Measurements from ENCODE around the gene APOL3. TPM values are rescaled to one million over a fixed set of nuclear protein-coding genes. Genes with fewer than 3 reads are reported as not detected.
"Not testable (repeated sequence)": the region's sequence is repeated elsewhere in the genome, so short reads cannot be mapped to it uniquely, and the experiment has no call there.

Gene APOL3
- total RNA-seq, 2 donors from 2014 or later = 13.8 to 29.5 TPM

DNA sequence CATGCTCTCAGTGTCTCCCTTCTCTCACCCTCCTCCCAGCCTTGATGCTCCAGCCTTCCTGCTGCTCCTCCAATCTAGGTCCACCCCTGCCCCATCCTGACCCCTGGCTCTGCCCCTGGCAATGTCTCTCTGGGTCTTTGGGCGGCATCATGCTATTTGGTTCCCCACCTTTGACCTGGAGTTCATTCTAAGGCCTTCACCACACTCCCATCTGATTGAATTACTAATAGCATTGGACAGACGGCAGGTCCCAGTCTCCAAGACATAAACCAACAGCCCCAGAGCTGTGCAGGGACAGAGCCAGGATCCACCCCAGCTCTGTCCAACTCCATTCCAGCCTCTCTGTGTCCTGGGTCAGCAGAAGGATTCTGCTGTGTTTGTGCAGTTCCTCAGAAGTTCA lies 33.8 kb upstream of the APOL3 start:
- Histone ChIP-seq H3K27me3 (no peaks in the 10 kb centered on the region), H3K36me3 (no peaks in the 10 kb centered on the region), H3K4me1 (peaks cover 0 to 29% of the 10 kb centered on the region in 2 donors), H3K9me3 (no peaks in the 10 kb centered on the region), H3K27ac (no peak overlapping the region), H3K4me3 (no peak overlapping the region)
- TF ChIP-seq, protein P1, sequence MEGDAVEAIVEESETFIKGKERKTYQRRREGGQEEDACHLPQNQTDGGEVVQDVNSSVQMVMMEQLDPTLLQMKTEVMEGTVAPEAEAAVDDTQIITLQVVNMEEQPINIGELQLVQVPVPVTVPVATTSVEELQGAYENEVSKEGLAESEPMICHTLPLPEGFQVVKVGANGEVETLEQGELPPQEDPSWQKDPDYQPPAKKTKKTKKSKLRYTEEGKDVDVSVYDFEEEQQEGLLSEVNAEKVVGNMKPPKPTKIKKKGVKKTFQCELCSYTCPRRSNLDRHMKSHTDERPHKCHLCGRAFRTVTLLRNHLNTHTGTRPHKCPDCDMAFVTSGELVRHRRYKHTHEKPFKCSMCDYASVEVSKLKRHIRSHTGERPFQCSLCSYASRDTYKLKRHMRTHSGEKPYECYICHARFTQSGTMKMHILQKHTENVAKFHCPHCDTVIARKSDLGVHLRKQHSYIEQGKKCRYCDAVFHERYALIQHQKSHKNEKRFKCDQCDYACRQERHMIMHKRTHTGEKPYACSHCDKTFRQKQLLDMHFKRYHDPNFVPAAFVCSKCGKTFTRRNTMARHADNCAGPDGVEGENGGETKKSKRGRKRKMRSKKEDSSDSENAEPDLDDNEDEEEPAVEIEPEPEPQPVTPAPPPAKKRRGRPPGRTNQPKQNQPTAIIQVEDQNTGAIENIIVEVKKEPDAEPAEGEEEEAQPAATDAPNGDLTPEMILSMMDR (IDR thresholded peaks at IDR 0.05) = no peak
- no peak for DNase-seq (ENCODE audit: low spot score)

DNA sequence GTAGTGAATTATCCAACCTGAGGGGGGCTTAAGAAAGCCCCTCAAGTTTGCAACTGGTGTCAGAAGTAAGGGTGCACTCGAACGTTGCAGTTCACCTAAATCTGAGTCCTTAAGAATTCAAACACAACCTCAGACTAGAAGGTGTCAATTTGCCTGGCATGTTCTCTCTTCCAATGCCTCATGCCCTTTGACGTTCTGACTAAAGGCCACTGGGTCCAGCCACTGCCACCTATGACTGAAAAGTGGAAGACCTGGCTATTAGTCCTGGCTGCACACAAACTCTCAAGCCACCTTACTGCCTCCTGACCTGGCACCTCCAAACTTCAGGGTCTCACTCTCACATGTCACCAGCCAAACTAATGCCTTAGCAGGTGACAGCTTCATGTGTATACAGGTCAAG lies 33.0 kb upstream of the APOL3 start:
- TF ChIP-seq, protein P1 (IDR thresholded peaks at IDR 0.05) = no peak
- Histone ChIP-seq H3K27me3 (no peaks in the 10 kb centered on the region), H3K27ac (peak overlapping the region in 1 of 2 donors; percentile 11), H3K9me3 (no peaks in the 10 kb centered on the region), H3K4me1 (peaks cover 0 to 21% of the 10 kb centered on the region in 2 donors), H3K4me3 (no peak overlapping the region), H3K36me3 (no peaks in the 10 kb centered on the region)
- DNase-seq (ENCODE audit: low spot score) = no peak

DNA sequence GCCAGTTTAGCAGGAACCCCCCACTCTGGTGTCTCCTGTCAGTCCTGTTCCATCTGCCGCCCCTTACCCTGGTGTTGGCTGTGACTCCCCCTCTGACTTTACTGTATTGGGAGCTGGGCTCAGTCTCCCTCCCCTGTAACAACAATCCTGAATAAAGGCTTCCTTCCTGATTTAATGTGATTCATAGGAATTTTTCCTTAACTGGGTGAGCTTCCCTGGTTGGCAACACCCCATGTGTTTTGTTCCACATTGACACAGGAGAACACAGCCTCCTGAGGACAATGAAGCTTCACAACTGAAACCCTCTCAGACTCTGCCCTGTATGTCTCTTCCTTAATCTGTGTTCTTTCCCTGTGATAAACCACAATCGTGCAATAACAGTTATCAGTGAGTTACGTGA lies 32.6 kb upstream of the APOL3 start:
- Histone ChIP-seq H3K27me3 (no peaks in the 10 kb centered on the region), H3K4me1 (peaks cover 0 to 20% of the 10 kb centered on the region in 2 donors), H3K4me3 (no peak overlapping the region), H3K9me3 (no peaks in the 10 kb centered on the region), H3K27ac (peak overlapping the region in 1 of 2 donors; percentile 11), H3K36me3 (no peaks in the 10 kb centered on the region)
- TF ChIP-seq, protein P1 (IDR thresholded peaks at IDR 0.05) = no peak
- DNase-seq (ENCODE audit: low spot score) = no peak

DNA sequence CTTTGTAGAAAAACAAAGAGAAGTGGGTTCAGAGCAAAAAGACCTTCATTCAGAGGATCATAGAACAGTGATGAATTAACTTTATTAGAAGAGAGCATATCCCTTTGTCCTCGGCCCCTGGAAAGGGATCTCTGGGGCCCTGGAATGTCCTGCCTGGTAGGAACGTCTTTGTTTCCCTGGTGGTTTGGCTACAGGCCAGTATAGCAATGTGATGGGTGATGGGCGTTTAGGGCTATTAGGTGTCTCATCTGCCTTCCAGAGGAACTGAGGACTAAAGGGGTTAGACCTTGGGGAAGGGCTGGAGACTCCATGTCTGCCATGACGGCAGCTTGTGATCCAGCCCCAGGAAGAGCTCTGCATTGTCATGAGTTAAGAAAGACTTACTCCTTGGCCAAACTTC lies 32.0 kb upstream of the APOL3 start:
- no peak for DNase-seq (ENCODE audit: low spot score)
- no peaks in the 10 kb centered on the region for H3K27me3 ChIP-seq
- peak overlapping the region in 1 of 2 donors; percentile 2 for H3K27ac ChIP-seq
- H3K4me1 ChIP-seq = peaks cover 0 to 14% of the 10 kb centered on the region in 2 donors
- no peaks in the 10 kb centered on the region for H3K9me3 ChIP-seq
- H3K4me3 ChIP-seq = no peak overlapping the region
- TF ChIP-seq, protein P1 (IDR thresholded peaks at IDR 0.05) = no peak
- H3K36me3 ChIP-seq = no peaks in the 10 kb centered on the region

DNA sequence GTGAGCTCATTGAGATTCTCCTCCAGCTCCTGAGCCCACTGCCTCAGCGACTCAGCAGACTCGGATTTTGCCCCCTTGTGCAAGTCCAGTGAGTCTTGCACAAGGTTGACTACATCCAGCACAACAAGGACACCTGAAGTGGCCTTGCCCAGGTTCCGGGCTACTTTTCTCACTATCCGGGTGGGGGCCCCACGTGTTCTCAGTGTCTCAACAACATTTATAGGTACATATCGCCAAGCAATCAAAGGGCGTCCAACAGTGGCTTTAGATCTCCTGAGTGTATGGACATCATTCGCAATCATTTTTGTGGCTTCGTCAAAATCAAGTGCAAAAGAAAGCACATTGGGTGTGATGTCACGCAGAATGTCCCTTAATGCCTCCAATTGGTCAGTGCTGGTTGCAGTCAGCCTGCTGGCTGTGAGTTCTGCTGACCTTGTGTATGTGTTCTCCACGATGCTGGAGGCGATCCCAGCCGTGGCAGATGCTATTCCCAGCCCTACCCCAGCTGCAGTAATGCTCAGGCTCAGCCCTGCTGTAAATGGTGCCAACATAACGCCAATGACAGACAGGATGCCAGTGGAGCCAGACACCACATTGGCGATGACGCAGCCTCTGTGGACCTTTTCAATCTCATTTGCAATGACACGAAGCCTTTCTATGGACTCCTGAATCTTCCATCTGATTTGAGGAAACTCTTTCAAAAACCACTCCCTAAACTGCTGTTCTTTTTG lies 30.7 kb upstream of the APOL3 start:
- TF ChIP-seq, protein P1 (IDR thresholded peaks at IDR 0.05) = no peak
- H3K27ac ChIP-seq = peak overlapping the region; percentile 60 to 79
- H3K36me3 ChIP-seq = no peaks in the 10 kb centered on the region
- no peaks in the 10 kb centered on the region for H3K9me3 ChIP-seq
- DNase-seq (ENCODE audit: low spot score) = peak; percentile 80
- H3K4me1 ChIP-seq = peaks cover 0 to under 1% of the 10 kb centered on the region in 2 donors
- H3K4me3 ChIP-seq = no peak overlapping the region
- H3K27me3 ChIP-seq = no peaks in the 10 kb centered on the region

DNA sequence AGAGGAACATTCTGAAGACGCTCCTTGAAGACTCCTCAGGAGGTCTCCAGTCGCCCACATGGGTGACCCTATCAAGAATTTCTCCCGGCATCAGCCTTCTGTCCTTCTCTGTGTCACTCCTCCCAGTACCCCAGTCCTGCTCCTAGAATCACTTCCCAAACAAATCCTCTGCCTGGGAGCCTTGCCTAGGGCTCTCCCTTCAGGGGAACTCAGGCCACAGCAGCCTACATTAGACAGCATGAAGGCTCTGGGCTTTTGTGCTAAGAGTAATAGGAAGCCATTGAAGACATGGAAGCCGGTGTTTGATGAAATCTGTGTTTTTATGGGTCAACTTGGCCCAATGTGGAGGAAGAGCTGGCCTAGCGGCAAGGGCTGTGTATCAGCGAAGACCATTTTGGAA lies 27.3 kb upstream of the APOL3 start:
- H3K4me1 ChIP-seq; H3K4me3 ChIP-seq; H3K27me3 ChIP-seq; H3K9me3 ChIP-seq; H3K27ac ChIP-seq; H3K36me3 ChIP-seq; DNase-seq (ENCODE audit: low spot score): not testable (repeated sequence)
